HepG2 (cell line): ENCODE measurements around the gene EVA1A. TPM values are rescaled to one million over a fixed set of nuclear protein-coding genes. Genes with fewer than 3 reads are reported as not detected.

Experiments used
- CEBPG ChIP-seq: IDR thresholded peaks from 2 replicates; pipeline ENCODE4 v1.6.1; 2016
- DMTF1 ChIP-seq: sonication (generic); formaldehyde crosslinking; IDR thresholded peaks from 2 replicates; pipeline ENCODE4 v1.4.0; 2020; ENCODE audit warnings: mild to moderate bottlenecking, missing genetic modification reagents
- ETV6 ChIP-seq: sonication (generic); formaldehyde crosslinking; conservative IDR thresholded peaks from 2 replicates; pipeline ENCODE4 v1.4.0; 2020; ENCODE audit warnings: missing genetic modification reagents
- IRX3 ChIP-seq: sonication (generic); formaldehyde crosslinking; IDR thresholded peaks from 2 replicates; pipeline ENCODE4 v1.8.1; 2023; ENCODE audit warnings: mild to moderate bottlenecking, low read depth, missing genetic modification reagents, borderline replicate concordance
- KLF9 ChIP-seq: IDR thresholded peaks from 2 replicates; pipeline ENCODE4 v1.6.1; 2016; ENCODE audit warnings: low read depth
- MATR3 ChIP-seq: sonication (generic); formaldehyde crosslinking; IDR thresholded peaks from 2 replicates; pipeline ENCODE4 v1.4.0; 2020; ENCODE audit warnings: missing genetic modification reagents
- MIER3 ChIP-seq: IDR thresholded peaks from 2 replicates; pipeline ENCODE4 v1.6.1; 2016; ENCODE audit warnings: missing compliant biosample characterization, borderline replicate concordance
- PPARG ChIP-seq: conservative IDR thresholded peaks from 2 replicates; pipeline ENCODE4 v1.6.1; 2016; ENCODE audit warnings: missing biosample characterization, missing genetic modification reagents
- RAD51 ChIP-seq: fragments of 450-650 bp; IDR thresholded peaks from 2 replicates; pipeline ENCODE4 v1.6.1; 2016; ENCODE audit warnings: borderline replicate concordance
- ZBTB39 ChIP-seq: sonication (generic); formaldehyde crosslinking; IDR thresholded peaks from 2 replicates; pipeline ENCODE4 v1.5.0; 2020; ENCODE audit warnings: missing genetic modification reagents
- ZFP1 ChIP-seq: IDR thresholded peaks from 2 replicates; pipeline ENCODE4 v1.6.1; 2016
- ZFP37 ChIP-seq: sonication (generic); formaldehyde crosslinking; IDR thresholded peaks from 2 replicates; pipeline ENCODE4 v1.4.0; 2020; ENCODE audit warnings: missing genetic modification reagents, borderline replicate concordance
- ZNF263 ChIP-seq: sonication (generic); formaldehyde crosslinking; IDR thresholded peaks from 2 replicates; pipeline ENCODE4 v1.4.0; 2020; ENCODE audit warnings: missing genetic modification reagents
- ZNF281 ChIP-seq: sonication (generic); formaldehyde crosslinking; IDR thresholded peaks from 2 replicates; pipeline ENCODE4 v1.4.0; 2020; ENCODE audit warnings: missing genetic modification reagents, borderline replicate concordance
- ZNF383 ChIP-seq: sonication (generic); formaldehyde crosslinking; IDR thresholded peaks from 2 replicates; pipeline ENCODE4 v1.4.0; 2020; ENCODE audit warnings: missing genetic modification reagents, mild to moderate bottlenecking, borderline replicate concordance
- ZNF552 ChIP-seq: sonication (generic); formaldehyde crosslinking; IDR thresholded peaks from 2 replicates; pipeline ENCODE4 v1.9.0; 2022; ENCODE audit warnings: missing genetic modification reagents, mild to moderate bottlenecking, borderline replicate concordance
- ZNF562 ChIP-seq: sonication (generic); formaldehyde crosslinking; IDR thresholded peaks from 2 replicates; pipeline ENCODE4 v1.8.0; 2022; ENCODE audit warnings: missing genetic modification reagents, borderline replicate concordance
- polyA plus RNA-seq, 8 experiments: library from polyadenylated mRNA; depleted of rRNA in 3 of 8; stranded (reverse) in 7 of 8; unstranded in 1 of 8; fragments of >200 nt; fragmentation: Illumina TruSeq in 4 of 8; extraction: Trizol in 4 of 8; gene quantifications; 2 replicates each; pipeline versions ENCODE4 v1.2.1 to v1.2.3, GENCODE V29; 2011 to 2016; ENCODE audit warnings: low read depth in 4 of 8, missing spikeins in 1 of 8, mixed read lengths in 1 of 8; ENCODE audit not compliant: insufficient read depth in 1 of 8
- total RNA-seq, 5 experiments: library from RNA; depleted of rRNA; stranded (reverse); fragments of >200 nt; fragmentation: Illumina TruSeq; extraction: Trizol; gene quantifications; 2 replicates each; pipeline ENCODE4 v1.2.3, GENCODE V29; 2016; ENCODE audit warnings: low read depth in 1 of 5
- TF ChIP-seq, protein P1 (sequence below): sonication (generic); formaldehyde crosslinking; conservative IDR thresholded peaks from 2 replicates; pipeline ENCODE4 v1.4.0; 2020; ENCODE audit warnings: missing genetic modification reagents

EVA1A gene
- total and polyA plus RNA-seq, 2 of the 13 experiments (the other 11 are each of a cell fraction or from before 2014, with no cell fraction given), result 57.5 to 57.8 TPM

DNA sequence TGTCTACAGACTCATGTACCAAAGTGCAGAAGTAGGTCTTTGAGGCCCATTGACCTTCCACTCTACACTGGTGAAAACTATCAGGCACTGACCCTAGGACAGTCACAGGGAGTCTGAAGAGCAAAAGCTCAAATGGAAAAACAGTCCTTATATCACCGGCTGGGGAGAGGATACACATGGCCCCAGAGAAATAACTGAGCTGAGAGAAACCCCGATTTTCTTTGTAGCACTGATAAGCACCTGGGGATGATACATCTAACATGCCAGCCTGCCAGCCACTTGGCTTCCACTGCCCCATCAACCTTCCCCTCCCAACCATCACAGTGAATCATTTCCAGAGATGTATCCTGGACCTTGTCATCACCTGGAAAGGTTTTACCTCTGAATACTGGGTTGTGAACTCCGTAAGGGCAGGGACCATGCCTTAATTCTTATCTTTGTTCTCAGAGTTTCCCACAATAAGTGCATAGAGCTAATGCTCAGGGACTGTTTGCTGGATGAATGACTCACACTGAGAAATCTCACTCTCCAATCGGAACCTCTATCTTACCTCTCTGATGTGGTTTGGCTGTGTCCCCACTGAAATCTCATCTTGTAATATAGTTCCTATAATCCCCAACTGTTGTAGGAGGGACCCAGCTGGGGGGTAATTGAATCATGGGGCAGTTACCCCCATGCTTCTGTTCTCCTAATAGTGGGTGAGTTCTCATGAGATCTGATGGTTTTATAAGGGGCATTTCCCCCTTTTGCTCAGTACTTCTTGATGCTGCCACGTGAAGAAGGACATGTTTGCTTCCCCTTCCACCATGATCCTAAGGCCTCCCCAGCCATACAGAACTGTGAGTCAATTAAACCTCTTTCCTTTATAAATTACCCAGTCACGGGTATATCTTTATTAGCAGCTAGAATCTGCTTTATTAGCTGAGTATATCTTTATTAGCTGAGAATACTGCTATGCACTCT is 37.1 kb downstream of the EVA1A start (continued):
- TF ChIP-seq, protein P1, sequence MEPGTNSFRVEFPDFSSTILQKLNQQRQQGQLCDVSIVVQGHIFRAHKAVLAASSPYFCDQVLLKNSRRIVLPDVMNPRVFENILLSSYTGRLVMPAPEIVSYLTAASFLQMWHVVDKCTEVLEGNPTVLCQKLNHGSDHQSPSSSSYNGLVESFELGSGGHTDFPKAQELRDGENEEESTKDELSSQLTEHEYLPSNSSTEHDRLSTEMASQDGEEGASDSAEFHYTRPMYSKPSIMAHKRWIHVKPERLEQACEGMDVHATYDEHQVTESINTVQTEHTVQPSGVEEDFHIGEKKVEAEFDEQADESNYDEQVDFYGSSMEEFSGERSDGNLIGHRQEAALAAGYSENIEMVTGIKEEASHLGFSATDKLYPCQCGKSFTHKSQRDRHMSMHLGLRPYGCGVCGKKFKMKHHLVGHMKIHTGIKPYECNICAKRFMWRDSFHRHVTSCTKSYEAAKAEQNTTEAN, result no peak
- no peak for TF ChIP-seq ETV6 (CRISPR knock-in tag)
- no peak for TF ChIP-seq ZNF281
- no peak for TF ChIP-seq ZFP37 (CRISPR knock-in tag)
- TF ChIP-seq KLF9 (CRISPR knock-in tag), result 0 out of 2 replicates have a peak, but pooled peaks have one; percentile 45
- 0 out of 2 replicates have a peak, but pooled peaks have one; percentile 50 for TF ChIP-seq ZBTB39 (CRISPR knock-in tag)
- TF ChIP-seq ZNF383 (CRISPR knock-in tag), result no peak
- no peak for TF ChIP-seq RAD51
- TF ChIP-seq PPARG (CRISPR knock-in tag), result peak; percentile 77
- no peak; the same call in 1 of the 2 replicates for TF ChIP-seq ZNF263
- no peak for TF ChIP-seq DMTF1 (CRISPR knock-in tag)
- TF ChIP-seq IRX3 (CRISPR knock-in tag), result no peak
- TF ChIP-seq CEBPG, result peak; percentile 76
- no peak for TF ChIP-seq ZNF552 (CRISPR knock-in tag)
- TF ChIP-seq MATR3 (CRISPR knock-in tag), result no peak
- peak; percentile 80; the same call in 1 of the 2 replicates for TF ChIP-seq MIER3 (CRISPR knock-in tag)
- no peak; the same call in 1 of the 2 replicates for TF ChIP-seq ZFP1 (CRISPR knock-in tag)
- TF ChIP-seq ZNF562 (CRISPR knock-in tag), result no peak
